ENCODE results near the gene FOXA2. TPM values are rescaled to one million over a fixed set of nuclear protein-coding genes. Genes with fewer than 3 reads are reported as not detected.
"Not testable (repeated sequence)": the region's sequence is repeated elsewhere in the genome, so short reads cannot be mapped to it uniquely, and the experiment has no call there.

Gene FOXA2
- polyA plus RNA-seq, 4 donors, result not detected

DNA sequence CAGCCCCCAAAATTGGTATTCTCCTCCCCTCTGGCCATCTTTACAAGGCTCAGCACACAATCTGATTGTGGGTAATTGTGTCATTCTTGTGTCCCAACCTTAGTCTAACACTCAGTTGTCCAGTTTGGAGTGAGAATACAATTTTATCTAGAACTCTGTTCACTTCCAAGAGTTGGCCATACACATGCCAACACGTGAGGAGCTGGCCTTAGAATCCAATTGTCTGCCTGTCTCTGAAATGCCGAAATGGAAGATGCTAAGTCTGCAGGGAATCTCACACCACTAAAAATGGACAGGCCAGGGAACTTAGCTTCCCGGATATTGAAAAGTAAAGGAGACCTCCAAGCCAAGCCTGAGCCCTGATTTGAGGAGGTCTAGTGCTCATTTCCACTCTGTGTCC, 12.3 kb downstream of the FOXA2 start:
- DNase-seq (ENCODE audit: low read depth in 4 of 4, low spot score in 2 of 4), result no peak

- DNase-seq (ENCODE audit: low read depth in 4 of 4, low spot score in 2 of 4), result no peak
Measured at GRCh38 chr20:22569353-22569752, 15.0 kb downstream of the FOXA2 start.

DNA sequence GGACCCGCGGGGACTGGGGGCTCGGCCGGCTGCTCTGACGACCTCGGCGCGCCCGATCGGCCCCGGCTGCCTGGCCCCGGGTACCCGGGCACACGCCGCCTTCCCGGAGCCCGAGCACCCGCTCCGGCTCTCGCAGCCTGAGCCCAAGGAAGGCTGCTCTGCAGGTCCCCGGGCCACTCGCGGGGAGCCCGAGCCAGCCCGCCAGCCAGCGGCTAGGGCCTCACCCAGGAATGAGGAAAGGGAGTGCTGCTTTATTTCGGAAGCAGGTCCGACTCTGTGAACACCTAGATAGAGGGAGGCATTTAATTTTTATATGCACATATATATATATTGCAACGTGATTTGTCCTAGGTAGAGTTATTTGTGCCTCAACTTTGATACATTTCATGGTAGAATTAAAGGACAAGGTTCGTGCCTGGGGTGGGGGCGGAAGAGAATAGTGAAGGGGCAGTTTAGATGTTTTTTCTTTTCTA, 15.5 kb downstream of the FOXA2 start:
- no peak for DNase-seq (ENCODE audit: low read depth in 4 of 4, low spot score in 2 of 4)

DNA sequence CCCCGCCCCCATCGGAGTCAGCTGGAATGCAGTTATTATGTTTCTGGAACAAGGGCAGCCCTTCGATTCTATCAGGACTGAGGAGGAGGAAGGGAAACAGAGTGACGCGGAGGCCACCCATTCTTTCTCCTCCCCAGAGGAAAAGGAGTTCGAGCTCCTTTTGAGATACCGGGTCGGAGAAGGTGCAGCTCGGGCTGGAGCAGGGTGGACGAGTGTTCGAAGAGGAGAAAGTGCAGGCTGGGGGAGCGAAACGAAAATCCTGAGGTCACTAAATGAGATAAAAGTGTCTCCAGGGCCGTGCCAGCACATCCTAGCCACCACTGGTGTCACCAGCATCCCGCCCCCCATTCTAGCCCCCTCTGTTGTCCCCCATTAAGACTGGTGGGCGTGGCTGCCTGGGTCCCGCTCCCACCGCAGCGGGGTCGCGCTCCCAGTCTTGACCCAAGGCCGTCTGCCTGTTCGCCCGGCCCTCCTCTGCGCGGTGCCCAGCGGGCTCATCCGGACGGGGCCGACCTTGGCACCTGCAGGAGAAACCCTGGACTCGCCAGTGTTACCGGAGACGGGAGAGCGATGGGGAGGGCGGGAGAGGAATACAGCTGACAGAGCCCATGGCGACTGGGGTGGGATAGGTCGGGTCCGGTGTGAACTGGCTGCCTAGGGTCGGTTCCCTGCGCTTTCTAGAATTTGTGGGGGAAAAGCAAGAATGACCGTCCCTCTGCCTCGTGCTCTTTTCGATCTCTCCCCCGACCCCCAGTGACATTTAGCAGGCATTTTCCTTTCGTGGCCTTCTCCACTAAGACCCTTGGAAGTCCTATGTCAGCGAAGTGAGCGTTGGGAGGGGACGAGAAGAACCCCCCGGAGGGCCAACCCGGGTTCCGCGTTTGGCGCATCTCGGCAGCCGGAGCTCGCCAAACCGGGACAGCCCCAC, 16.2 kb downstream of the FOXA2 start:
- DNase-seq (ENCODE audit: low read depth in 4 of 4, low spot score in 2 of 4), result no peak

DNA sequence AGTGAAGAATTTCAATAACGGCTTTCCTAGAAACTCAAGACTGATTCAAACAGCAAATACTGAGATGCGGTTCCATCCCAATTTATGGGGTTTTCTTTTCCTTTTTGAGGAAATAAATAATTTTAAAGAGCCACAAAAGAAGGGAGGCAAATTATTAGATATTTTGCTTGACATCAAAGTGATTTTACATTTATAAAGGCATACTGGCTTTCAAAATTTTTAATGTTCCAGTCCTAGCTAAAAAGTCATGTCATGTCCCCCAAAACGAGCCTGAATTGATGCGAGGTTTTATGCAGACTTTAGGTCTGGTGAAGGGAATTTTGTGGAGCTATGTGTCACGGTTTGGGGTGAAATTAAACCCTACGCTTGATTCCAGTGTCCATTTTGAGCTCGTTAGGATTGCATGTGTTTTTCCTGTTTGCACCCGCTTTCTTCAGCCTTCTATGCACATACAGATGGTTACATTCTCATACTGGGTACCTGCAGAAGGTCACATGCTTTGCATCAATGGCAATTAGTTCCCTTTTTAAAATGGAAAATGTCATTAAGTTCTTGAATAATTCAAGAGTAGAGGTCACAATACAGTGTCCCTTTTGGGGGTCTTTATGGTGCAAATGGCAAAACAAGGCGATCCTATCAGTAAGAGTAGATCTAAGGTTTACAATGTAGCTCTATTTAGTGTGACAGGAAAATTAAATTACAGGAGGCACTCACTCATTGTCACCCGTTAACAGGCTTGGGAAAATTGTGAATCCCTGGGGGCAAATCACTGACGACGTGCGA, 17.3 kb downstream of the FOXA2 start:
- no peak for DNase-seq (ENCODE audit: low read depth in 4 of 4, low spot score in 2 of 4)

DNA sequence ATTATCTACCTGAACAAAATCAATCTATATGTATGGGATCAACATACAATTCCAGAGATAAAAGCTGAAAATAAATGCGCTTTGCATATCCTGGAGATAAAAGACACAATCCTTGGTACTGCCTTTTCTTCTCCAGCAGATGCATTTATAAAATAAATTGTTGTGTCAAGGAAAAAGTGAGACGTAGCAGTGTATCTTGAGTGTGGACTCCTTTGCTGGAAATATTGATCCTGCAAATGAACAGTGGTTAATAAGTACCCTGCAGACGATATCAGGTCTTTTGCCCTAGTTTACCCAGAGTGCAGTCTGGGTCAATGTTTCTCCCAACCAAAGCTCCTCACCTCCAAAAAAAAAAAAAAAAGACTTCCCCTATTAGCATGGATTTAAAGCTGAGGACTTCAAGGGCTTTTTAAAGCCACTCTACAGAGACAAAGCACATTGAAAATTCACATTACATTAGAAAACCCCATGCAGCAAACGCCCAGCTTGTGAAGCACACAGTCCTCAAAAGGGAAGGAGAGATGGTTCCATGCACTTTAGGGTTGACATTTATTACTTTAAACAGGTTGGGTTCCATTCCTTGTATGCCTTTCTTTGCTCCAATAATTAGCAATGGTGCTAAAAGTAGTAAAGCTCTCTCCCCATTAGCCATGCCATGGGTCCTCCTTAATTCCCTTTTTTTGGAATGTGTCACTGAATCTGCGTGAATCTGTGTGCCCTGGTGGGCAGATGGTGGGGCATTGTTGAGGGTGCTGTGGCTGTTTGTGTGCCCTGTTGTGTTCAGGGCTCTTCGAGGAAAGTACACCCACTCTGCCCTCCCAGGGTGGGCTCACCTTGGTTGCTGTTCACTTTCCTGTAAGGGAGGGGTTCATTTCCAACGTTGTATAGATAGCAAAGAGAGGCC, 21.1 kb downstream of the FOXA2 start:
- no peak for DNase-seq (ENCODE audit: low read depth in 4 of 4, low spot score in 2 of 4)

GRCh38 chr20:22562620-22563019, 21.8 kb downstream of the FOXA2 start:
- no peak for DNase-seq (ENCODE audit: low read depth in 4 of 4, low spot score in 2 of 4)

DNA sequence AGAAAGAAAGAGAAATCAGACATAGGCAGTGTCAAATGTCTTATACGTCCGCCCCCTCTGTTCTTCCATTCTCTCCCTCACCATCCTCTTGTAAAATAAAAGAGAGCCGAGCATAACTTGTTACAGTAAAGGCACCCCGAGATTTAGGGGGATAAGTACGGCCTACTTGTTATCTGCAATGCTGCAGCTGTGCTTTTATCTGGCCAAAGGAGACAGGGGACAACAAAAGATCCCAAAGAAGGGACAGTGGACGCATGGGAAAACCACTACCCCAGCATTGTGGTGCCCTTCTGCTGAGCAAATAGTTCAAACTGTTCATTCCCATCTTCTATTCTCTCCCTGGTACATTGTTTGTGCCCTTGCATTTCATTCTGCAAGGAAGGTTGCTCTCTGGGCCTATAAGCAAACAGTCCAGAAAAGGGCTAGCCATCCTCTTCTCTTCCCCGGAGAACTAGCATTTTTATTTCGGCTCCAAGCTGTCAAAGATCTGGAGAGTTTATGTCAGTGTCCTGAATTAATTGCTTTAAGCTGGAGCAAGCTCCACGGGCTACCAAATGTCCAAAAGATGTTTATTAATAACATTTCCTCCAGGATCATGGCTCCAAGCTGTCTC, 22.3 kb downstream of the FOXA2 start:
- no peak for DNase-seq (ENCODE audit: low read depth in 4 of 4, low spot score in 2 of 4)

GRCh38 chr20:22560817-22561216, 23.6 kb downstream of the FOXA2 start:
- no peak for DNase-seq (ENCODE audit: low read depth in 4 of 4, low spot score in 2 of 4)

GRCh38 chr20:22559711-22560318, 24.6 kb downstream of the FOXA2 start:
- no peak for DNase-seq (ENCODE audit: low read depth in 4 of 4, low spot score in 2 of 4)

DNA sequence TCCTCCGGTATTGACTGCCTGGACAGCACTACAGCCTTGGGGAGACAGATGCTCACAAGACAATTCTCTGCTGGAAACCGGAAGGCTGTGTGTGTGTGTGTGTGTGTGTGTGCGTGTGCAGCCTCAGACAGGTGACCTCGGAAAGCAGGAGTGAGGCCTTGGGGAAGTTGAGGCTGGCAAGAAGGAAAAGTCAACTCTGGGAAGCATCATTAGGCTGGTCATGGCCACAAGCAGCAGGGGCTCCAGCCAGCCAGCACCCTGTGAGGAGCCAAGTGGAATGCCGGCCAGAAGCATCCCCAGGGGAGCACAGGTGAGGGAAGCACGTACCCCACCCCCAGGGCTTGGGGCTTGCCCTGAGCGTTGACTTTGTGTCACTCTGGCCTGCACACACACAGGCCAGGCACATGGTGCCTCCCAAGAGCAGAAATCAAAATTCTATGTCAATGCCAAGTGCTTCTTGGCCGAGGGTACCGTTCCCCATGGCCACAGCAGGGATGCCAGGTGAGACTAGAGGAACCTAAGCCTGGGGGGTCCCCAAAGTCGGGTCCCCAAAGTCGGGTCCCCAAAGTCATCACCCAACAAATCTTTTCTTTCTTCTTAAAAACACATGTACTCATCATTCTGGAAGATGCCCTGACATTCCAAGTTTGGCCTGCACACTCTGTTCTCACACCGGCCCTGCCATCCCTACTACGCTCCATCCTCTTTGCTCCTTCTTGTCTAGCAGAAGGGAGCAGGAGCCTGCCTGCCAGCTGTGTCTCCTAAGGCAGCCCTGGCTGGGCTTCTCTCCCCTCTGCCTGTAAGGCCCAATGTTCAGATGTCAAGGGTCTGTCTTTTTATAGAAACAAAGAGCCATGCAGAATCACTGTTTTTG, 26.7 kb downstream of the FOXA2 start:
- no peak for DNase-seq (ENCODE audit: low read depth in 4 of 4, low spot score in 2 of 4)

DNA sequence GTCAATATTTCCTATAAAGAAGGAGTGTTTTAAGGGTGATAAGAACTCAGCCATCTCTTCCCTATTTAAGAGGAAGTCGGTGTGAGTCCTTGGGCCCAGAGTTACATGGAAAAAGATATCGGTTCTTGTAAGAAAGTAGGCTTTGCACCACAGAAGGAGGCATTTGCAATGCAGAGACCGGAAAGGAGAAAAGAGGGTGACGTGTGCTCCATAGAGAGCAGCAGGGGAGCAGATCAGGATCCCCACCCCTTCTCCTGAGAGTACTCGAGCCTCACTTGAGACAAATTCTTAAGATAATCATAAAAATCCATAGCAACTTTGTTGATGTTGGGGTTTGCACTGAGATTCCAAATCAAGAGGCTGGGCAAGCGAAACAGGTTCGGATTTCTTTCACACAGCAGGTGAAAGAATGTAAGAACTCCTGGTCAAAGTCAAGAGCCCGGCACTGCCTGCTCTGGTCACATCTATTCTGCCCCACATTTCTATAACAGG, 27.8 kb downstream of the FOXA2 start:
- no peak for DNase-seq (ENCODE audit: low read depth in 4 of 4, low spot score in 2 of 4)

GRCh38 chr20:22555791-22556564, 28.4 kb downstream of the FOXA2 start:
- no peak for DNase-seq (ENCODE audit: low read depth in 4 of 4, low spot score in 2 of 4)

- no peak for DNase-seq (ENCODE audit: low read depth in 4 of 4, low spot score in 2 of 4)
Measured at GRCh38 chr20:22554391-22554790, 30.0 kb downstream of the FOXA2 start.

DNA sequence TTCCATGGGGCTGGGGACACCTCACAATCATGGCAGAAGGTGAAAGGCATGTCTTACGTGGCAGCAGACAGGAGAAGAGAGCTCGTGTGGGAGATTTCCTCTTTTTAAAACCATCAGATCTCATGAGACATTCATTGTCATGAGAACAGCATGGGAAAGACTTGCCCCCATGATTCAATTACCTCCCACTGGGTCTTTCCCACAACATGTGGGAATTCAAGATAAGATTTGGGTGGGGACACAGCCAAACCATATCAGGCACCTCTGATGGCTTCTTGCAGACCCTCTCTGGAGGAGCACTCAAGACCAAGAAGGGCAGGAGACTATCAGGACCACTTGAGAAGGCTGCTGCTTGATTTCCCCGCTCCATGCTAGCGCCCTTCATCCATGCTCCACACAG, 33.9 kb downstream of the FOXA2 start:
- DNase-seq (ENCODE audit: low read depth in 4 of 4, low spot score in 2 of 4), result not testable (repeated sequence)

GRCh38 chr20:22548040-22548439, 36.3 kb downstream of the FOXA2 start:
- DNase-seq (ENCODE audit: low read depth in 4 of 4, low spot score in 2 of 4), result no peak

DNA sequence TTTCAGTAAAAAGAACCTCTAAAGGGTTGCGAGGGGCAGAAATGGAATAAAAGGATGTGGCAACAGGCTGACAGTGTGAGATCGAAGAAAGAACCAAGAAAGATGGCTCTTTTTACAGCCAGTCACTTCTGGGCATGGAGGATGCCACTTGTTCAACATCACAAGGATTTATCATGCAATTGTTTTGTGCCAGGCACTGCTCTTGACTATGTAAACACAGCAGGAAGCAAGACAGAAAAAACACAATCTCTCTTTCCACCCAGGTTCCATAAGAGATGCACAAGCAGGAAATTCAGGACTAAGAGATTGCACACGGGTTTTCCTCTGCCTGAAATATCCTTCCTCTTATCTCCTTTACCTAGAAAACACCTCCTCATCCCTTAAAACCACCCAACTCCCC, 38.0 kb downstream of the FOXA2 start:
- no peak for DNase-seq (ENCODE audit: low read depth in 4 of 4, low spot score in 2 of 4)

GRCh38 chr20:22545045-22545444, 39.3 kb downstream of the FOXA2 start:
- DNase-seq (ENCODE audit: low read depth in 4 of 4, low spot score in 2 of 4), result no peak
